GM19463 (cell line): ENCODE results near the gene OTOP1.
"Not testable (repeated sequence)": the region's sequence is repeated elsewhere in the genome, so short reads cannot be mapped to it uniquely, and the experiment has no call there.

ENCODE experiments used
- ATAC-seq: cut with Tn5 transposase; IDR thresholded peaks from one replicate; pipeline ENCODE4 v1.9.1; 2021; ENCODE audit warnings: mild to moderate bottlenecking, moderate library complexity; ENCODE audit not compliant: unreplicated experiment

OTOP1 gene

GRCh38 chr4:4226606-4227438 is at the start of gene OTOP1:
Gene OTOP1 (minus strand): TSS chr4:4226929. CDS start chr4:4226864, 65 bp downstream.
- ATAC-seq, result no peak

GRCh38 chr4:4274226-4274625 is 47.5 kb upstream of the OTOP1 start:
- ATAC-seq, result no peak

GRCh38 chr4:4271912-4272311 is 45.2 kb upstream of the OTOP1 start:
- ATAC-seq, result no peak

DNA sequence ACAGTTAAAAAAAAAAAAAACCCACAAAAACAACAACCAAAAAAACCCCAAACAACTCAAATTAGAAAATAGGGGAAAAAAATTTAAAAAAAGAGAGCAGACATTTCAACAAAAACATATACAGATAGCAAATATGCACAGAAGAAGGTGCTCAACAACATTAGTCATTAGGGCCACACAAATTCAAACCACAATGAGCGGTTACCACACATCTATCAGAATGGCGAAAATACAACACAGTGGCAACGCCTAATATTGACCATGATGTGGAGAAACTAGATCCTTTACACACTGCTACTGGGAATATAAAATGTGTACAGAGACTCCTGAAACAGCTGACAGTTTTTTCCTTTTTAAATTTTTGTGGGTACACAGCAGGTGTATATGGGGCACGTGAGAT is 43.8 kb upstream of the OTOP1 start:
- ATAC-seq, result no peak

DNA sequence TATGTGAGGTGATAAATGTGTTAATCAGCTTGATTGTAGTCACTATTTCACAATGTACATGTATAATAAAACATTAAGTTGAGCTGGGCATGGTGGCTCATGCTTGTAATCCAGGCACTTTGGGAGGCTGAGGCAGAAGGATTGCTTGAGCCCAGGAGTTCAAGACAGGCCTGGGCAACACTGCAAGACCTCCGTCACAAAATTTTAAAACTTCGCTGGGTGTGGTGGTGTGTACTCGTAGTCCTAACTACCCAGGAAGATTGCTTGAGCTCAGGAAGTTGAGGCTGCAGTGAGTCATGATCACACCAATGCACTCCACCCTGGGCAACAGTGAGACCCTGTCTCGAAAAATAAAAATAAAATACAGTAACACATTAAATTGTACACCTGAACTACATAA is 43.1 kb upstream of the OTOP1 start:
- no peak for ATAC-seq

DNA sequence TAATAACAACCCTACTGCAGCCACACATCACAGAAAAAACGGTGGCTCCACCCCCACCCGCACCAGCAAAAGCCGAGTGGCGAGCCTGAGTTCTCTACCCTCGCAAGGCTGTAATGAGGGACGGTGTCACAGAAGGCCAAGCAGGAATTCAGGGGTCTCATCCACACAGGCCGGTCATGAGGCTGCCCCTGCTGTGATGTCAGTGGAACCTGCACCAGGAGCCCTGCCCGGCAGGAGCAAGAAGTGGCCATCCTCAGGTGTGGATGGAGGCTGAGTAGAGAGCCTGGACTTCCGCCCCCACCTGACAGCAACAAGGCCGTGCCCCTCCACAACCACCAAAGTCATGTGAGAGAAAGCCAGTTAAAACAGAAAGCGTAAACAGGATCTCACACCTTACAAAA is 42.6 kb upstream of the OTOP1 start:
- no peak for ATAC-seq

- no peak for ATAC-seq
Measured at GRCh38 chr4:4268776-4269175, 42.0 kb upstream of the OTOP1 start.

GRCh38 chr4:4267981-4268380 is 41.3 kb upstream of the OTOP1 start:
- ATAC-seq, result no peak

DNA sequence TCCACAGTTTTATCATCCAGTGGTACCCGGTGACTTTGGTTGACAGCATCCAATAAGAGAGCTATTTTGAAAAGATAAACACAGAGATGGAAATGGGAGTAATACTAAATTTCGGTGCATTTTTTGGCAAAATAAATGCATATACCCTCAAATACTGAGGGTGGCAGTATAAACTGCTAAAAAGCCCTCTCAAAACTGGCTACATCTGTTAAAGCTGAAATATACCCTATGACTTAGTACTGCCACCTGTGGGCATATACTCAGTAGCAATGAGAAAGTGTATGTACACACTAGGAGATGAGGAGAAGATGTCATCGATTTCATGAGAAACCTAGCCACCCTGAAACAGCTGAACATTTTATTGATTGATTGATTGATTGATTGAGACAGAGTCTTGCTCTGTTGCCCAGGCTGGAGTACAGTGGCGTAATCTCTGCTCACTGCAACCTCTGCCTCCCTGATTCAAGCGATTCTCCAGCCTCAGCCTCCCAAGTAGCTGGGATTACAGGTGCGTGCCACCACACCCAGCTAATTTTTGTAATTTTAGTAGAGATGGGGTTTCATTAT is 33.5 kb upstream of the OTOP1 start:
- ATAC-seq, result peak; percentile 72

DNA sequence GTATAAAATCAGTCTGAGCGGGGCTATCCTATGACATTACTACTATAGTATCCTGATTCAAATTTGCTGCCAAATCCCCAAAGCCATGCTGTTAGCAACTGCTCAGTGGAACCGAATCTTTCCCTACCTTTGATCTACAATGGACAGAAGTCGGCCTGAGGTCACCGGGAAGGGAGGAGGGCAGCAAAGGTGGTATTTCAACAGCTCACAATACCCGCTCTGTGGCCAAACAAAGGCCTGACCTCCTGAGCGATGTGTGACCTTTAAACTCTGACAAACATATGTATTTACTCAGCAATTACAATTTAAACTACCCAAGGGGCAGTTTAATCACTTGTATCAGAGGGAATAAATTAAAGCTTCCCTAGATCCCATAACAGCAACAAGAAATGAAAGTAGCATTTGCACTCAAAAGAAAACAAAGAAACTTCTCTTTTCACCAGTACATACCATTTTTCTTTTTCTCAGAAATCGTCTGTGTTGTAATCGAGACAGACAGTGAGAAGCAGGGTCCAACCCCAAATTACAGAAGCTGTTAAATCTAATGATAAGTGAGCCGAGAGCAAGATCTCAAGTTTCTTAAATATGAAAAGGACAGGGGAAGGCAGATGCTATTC is 32.9 kb upstream of the OTOP1 start:
- ATAC-seq, result no peak

DNA sequence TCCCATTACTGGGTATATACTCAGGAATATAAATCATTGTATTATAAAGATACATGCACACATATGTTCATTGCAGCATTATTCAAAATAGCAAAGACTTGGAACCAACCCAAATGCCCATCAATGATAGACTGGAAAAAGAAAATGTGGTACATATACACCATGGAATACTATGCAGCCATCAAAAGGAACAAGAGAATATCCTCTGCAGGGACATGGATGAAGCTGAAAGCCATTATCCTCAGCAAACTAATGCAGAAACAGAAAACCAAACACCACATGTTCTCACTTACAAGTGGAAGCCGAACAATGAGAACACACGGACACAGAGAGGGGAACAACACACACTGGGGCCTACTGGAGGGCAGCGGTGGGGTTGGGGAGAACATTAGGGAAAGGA is 31.0 kb upstream of the OTOP1 start:
- ATAC-seq, result not testable (repeated sequence)

DNA sequence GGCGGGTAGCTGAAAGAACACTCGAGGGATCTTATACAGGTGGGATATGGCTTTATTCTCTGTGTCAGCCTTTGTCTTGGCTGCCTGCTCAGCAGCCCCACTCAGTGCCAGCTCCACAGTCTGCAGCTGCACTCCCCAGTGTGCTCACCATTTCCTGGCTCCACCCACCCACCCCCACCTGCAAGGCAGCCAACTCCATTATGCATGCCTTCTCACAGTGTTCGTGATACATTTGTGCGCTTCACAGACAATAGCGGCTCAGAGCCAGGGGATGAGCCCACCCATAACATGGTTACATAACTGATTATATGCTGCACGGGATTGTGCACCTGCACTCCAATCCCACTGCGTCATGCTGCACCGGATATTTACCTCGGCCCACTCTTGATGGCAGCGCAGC is 30.1 kb upstream of the OTOP1 start:
- ATAC-seq, result no peak

GRCh38 chr4:4254666-4255065 is 27.9 kb upstream of the OTOP1 start:
- ATAC-seq, result no peak

GRCh38 chr4:4254199-4254598 is 27.5 kb upstream of the OTOP1 start:
- no peak for ATAC-seq

- ATAC-seq, result no peak
Measured at GRCh38 chr4:4249866-4250265, 23.1 kb upstream of the OTOP1 start.

DNA sequence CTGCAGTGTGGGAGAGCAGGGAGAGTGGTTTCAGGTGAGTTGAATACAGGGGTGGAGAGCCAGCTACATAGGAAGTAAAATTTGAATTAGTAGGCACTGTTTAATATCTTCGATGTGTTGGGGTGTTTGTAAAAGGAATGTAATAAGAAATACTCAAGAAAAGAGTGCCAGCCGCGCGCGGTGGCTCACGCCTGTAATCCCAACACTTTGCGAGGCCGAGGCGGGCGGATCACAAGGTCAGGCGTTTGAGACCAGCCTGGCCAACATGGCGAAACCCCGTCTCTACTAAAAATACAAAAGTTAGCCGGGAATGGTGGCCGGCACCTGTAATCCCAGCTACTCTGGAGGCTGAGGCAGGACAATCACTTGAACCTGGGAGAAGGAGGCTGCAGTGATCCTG is 22.6 kb upstream of the OTOP1 start:
- ATAC-seq, result not testable (repeated sequence)

DNA sequence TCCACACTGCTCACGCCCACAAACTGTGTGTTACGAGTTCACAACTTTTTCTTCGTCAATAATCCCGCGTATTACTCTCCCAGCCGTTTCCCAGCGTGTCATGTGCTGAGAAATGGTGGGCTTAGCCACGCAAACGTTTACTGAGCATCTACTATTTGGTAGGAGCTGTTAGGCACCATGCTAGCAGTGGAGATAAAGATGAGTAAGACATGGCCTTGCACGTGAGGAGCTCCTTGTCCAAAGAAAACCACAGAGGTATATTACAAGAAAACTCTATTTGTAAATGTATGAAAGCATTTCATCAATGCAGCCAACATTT is 22.1 kb upstream of the OTOP1 start:
- no peak for ATAC-seq

DNA sequence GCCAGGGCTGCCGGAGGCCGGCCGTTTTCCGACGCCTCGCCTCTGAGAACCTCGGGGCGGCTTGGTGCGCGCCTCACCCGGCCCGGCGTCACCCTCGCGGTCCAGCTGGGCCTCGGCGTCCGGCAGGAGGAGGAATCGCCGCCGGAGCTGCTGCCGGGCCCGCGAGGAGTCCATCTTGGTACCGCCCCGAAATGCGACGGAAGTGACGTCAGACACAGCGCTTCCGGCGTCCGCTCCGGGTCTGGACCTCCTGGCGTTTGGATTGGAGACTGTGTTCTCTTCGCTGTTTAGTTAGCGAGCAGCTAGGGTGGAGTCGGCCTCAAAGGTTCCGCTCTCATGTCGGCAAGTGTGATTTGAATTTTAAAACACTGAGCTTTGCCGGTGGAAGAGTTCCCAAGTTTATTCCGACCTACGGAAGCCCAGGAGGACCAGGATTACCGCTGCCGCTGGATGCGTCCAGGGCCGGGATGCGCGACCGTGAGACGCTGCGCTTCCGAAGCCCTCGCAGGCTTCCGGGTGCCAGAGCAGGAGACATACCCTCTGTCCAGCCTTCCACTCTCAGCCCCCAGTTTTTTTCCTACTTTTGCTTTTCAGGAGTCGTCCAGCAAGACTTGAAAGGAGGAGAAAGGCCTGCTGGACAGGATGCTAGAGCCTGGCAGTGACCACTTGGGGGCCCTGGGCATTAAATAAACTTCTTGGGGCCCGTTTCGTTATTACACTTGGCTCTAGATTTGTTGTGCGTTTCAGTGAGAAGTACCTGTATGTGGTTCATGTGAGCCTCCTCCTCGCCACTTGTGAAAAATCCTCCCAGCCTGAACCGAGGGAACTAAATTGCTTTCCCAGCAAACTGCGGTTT is 21.5 kb upstream of the OTOP1 start, which contains the start of gene TMEM128:
TSS of gene TMEM128 (minus strand) at position 195 of the 856 bp plus-strand sequence. CDS start at position 174, 21 bp downstream.
- peak; percentile 98 for ATAC-seq

- peak; percentile 1 for ATAC-seq
Measured at GRCh38 chr4:4247696-4248028, 20.9 kb upstream of the OTOP1 start.

- ATAC-seq, result no peak
Measured at GRCh38 chr4:4245172-4245571, 18.4 kb upstream of the OTOP1 start.

- not testable (repeated sequence) for ATAC-seq
Measured at GRCh38 chr4:4239551-4239950, 12.8 kb upstream of the OTOP1 start.
